Hepatocyte (in vitro differentiated cells): Measurements from ENCODE around the gene PKD2L1. TPM values are rescaled to one million over a fixed set of nuclear protein-coding genes. Genes with fewer than 3 reads are reported as not detected.

Source experiments
- DNase-seq: peaks from one replicate; pipeline ENCODE4 v3.0.0-alpha.2; 2016; ENCODE audit warnings: low spot score
- H2AFZ ChIP-seq: fragments of 200-600 bp; sonication (generic); 2 replicates; pipeline ENCODE4 v1.6.0; 2016; ENCODE audit warnings: antibody characterized with exemption, mild to moderate bottlenecking
- H3K27ac ChIP-seq: fragments of 200-600 bp; sonication (generic); 2 replicates; pipeline ENCODE4 v1.5.1; 2016; ENCODE audit warnings: mild to moderate bottlenecking
- H3K27me3 ChIP-seq: fragments of 200-600 bp; sonication (generic); 2 replicates; pipeline ENCODE4 v1.6.1; 2016
- H3K36me3 ChIP-seq: fragments of 200-600 bp; sonication (generic); replicated peaks from 2 replicates; pipeline ENCODE4 v1.5.1; 2016; ENCODE audit warnings: low read depth; ENCODE audit not compliant: insufficient read depth
- H3K4me1 ChIP-seq: fragments of 200-600 bp; sonication (generic); 2 replicates; pipeline ENCODE4 v1.5.1; 2016; ENCODE audit warnings: mild to moderate bottlenecking, moderate library complexity; ENCODE audit not compliant: insufficient read depth
- H3K4me2 ChIP-seq: fragments of 200-600 bp; sonication (generic); 2 replicates; pipeline ENCODE4 v1.6.0; 2016
- H3K4me3 ChIP-seq: fragments of 200-600 bp; sonication (generic); 2 replicates; pipeline ENCODE4 v1.5.1; 2016; ENCODE audit warnings: mild to moderate bottlenecking
- H3K79me2 ChIP-seq: fragments of 200-600 bp; sonication (generic); 2 replicates; pipeline ENCODE4 v1.6.0; 2017; ENCODE audit warnings: mild to moderate bottlenecking
- H3K9me2 ChIP-seq: fragments of 200-600 bp; sonication (generic); replicated peaks from 2 replicates; pipeline ENCODE4 v1.6.0; 2017; ENCODE audit warnings: mild to moderate bottlenecking; ENCODE audit not compliant: insufficient read depth
- H3K9me3 ChIP-seq: fragments of 200-600 bp; sonication (generic); 2 replicates; pipeline ENCODE4 v1.5.1; 2016; ENCODE audit warnings: low read depth, mild to moderate bottlenecking
- H4K20me1 ChIP-seq: fragments of 200-600 bp; sonication (generic); 2 replicates; pipeline ENCODE4 v1.6.0; 2016; ENCODE audit warnings: mild to moderate bottlenecking; ENCODE audit not compliant: insufficient read depth, poor library complexity, severe bottlenecking
- EZH2 ChIP-seq: fragments of 200-600 bp; sonication (generic); IDR thresholded peaks from 2 replicates; pipeline ENCODE4 v1.6.1; 2016; ENCODE audit warnings: antibody characterized with exemption, mild to moderate bottlenecking, borderline replicate concordance
- EZH2phosphoT487 ChIP-seq: fragments of 200-600 bp; sonication (generic); IDR thresholded peaks from one replicate; pipeline ENCODE4 v1.6.1; 2018; ENCODE audit warnings: antibody characterized with exemption, mild to moderate bottlenecking, low read depth, moderate library complexity; ENCODE audit not compliant: unreplicated experiment, severe bottlenecking
- WGBS: methylation state at CpG from one replicate; pipeline ENCODE4 v1.1.6; 2016; ENCODE audit warnings: low lambda C conversion rate; ENCODE audit errors: missing lambda C conversion rate; 5-methylcytosine and 5-hydroxymethylcytosine counted together
- polyA plus RNA-seq: library from polyadenylated mRNA; unstranded; fragments of >200 nt; fragmentation: Nextera tagmentation; extraction: Ambion mirVana; gene quantifications from 2 replicates; pipeline ENCODE4 v1.2.1, GENCODE V29; 2016
- total RNA-seq: library from RNA; depleted of rRNA; stranded (reverse); fragments of >200 nt; gene quantifications from 2 replicates; pipeline ENCODE4 v1.2.3, GENCODE V29; 2014
- TF ChIP-seq, protein P1 (sequence below): fragments of 200-600 bp; sonication (generic); IDR thresholded peaks from 2 replicates; pipeline ENCODE4 v1.5.1; 2016; ENCODE audit warnings: antibody characterized with exemption, mild to moderate bottlenecking; ENCODE audit not compliant: poor library complexity

The PKD2L1 gene
- total and polyA plus RNA-seq, 2 experiments from 2014 or later = 0.10 to 0.88 TPM

DNA sequence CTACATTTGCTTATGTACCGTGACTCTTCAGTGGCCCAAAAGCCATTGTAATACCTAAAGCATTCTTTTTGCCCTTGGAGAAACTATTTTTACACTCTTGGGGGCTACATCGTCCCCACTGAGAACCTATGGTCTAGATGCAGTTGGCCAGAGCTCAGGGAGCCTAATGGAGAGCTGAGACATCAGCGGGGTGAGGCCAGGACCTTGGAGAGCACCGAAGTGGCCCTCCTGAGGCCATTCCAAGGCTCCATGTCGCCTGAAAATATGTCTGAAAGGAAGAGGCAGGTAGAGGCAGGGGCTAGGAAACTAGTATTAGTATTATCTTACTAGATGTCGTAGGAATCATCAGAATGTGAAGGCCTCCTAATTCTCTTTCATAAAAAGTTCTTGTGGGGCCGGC lies 4.9 kb downstream of the PKD2L1 start:
- Histone ChIP-seq H3K27me3 (peaks cover 28% of the 10 kb centered on the region), H3K79me2 (no peaks in the 10 kb centered on the region), H3K4me3 (no peak overlapping the region), H2AFZ (no peak overlapping the region), H3K9me3 (no peaks in the 10 kb centered on the region), H3K4me2 (no peak overlapping the region), H4K20me1 (no peaks in the 10 kb centered on the region), H3K36me3 (no peaks in the 10 kb centered on the region), H3K4me1 (no peaks in the 10 kb centered on the region), H3K27ac (no peak overlapping the region), H3K9me2 (no peaks in the 10 kb centered on the region)
- TF ChIP-seq EZH2 (no peak), EZH2phosphoT487 (no peak)
- TF ChIP-seq, protein P1, sequence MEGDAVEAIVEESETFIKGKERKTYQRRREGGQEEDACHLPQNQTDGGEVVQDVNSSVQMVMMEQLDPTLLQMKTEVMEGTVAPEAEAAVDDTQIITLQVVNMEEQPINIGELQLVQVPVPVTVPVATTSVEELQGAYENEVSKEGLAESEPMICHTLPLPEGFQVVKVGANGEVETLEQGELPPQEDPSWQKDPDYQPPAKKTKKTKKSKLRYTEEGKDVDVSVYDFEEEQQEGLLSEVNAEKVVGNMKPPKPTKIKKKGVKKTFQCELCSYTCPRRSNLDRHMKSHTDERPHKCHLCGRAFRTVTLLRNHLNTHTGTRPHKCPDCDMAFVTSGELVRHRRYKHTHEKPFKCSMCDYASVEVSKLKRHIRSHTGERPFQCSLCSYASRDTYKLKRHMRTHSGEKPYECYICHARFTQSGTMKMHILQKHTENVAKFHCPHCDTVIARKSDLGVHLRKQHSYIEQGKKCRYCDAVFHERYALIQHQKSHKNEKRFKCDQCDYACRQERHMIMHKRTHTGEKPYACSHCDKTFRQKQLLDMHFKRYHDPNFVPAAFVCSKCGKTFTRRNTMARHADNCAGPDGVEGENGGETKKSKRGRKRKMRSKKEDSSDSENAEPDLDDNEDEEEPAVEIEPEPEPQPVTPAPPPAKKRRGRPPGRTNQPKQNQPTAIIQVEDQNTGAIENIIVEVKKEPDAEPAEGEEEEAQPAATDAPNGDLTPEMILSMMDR = no peak
- DNase-seq = no peak
- 44% methylated on average over 7 of the region's 7 CpGs for WGBS

DNA sequence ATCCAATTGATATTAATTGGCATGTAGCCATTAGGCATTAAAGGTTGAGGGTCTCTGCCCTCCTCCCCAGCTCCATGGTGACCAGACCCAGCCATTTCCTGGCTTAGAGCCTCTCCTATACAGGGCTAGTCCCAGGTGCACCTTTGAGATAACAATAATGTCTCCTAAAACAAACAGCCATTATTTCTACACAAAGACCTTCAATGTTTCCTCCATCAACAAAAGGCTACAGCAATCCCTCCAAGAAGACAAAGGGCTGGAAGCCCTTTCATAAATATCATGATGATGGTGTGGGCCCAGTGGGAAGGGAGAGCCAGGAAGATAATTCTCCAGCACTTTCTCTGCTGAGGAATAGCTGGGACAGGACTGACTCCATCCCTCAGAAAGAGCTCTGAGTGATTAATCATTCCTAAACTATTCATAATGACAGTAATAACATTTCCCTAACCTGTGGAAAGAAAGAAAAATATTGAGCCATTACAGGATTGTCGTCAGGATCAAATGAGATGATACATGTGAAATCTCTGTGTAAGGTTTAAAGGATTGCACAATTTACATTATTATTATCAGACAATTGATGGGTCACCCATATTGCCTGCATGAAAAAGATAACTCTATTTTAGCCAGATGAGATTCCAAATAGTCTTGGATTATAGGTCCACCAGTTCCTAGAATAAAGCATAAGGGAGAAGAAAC lies 10.2 kb downstream of the PKD2L1 start:
- H3K4me3 ChIP-seq = no peak overlapping the region
- no peaks in the 10 kb centered on the region for H3K4me1 ChIP-seq
- no peaks in the 10 kb centered on the region for H3K9me2 ChIP-seq
- H3K27me3 ChIP-seq = peaks cover 22% of the 10 kb centered on the region
- WGBS = 61% methylated on average over 1 of the region's 1 CpG
- TF ChIP-seq EZH2phosphoT487 (no peak), EZH2 (no peak)
- TF ChIP-seq, protein P1 = no peak
- no peaks in the 10 kb centered on the region for H3K9me3 ChIP-seq
- no peaks in the 10 kb centered on the region for H3K79me2 ChIP-seq
- H3K4me2 ChIP-seq = no peak overlapping the region
- no peak overlapping the region for H2AFZ ChIP-seq
- no peaks in the 10 kb centered on the region for H3K36me3 ChIP-seq
- no peak overlapping the region for H3K27ac ChIP-seq
- no peaks in the 10 kb centered on the region for H4K20me1 ChIP-seq
- no peak for DNase-seq

DNA sequence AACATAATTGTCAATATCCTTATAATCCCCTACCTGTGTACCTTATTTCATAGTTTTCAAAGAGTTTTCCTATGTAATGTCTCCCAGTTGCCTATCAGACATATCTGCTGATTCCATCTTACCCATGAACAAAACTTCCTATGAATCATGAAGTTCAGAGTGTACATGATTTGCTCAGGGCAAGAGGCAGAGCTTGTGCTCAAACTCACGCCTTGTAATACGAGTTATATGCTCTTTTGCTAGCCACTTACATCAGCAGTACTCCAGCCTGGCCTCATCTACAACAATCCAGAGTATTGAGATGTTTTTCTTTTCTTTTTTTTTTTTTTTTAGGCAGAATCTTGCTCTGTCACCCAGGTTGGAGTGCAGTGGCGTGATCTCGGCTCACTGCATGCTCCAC lies 11.8 kb downstream of the PKD2L1 start:
- Histone ChIP-seq H4K20me1 (no peaks in the 10 kb centered on the region), H3K9me2 (no peaks in the 10 kb centered on the region), H3K27ac (no peak overlapping the region), H2AFZ (no peak overlapping the region), H3K27me3 (peaks cover 37% of the 10 kb centered on the region), H3K4me3 (no peak overlapping the region), H3K9me3 (no peaks in the 10 kb centered on the region), H3K79me2 (no peaks in the 10 kb centered on the region), H3K36me3 (no peaks in the 10 kb centered on the region), H3K4me1 (no peaks in the 10 kb centered on the region), H3K4me2 (no peak overlapping the region)
- DNase-seq = no peak
- TF ChIP-seq EZH2phosphoT487 (no peak), EZH2 (no peak)
- TF ChIP-seq, protein P1 = no peak
- WGBS = 81% methylated on average over 4 of the region's 4 CpGs
